ENCODE measurements around the gene PRELP.

Gene PRELP

GRCh38 chr1:203526130-203526529 is 50.5 kb downstream of the PRELP start:
- DNase-seq (ENCODE audit: low spot score) = no peak

- DNase-seq (ENCODE audit: low spot score) = no peak
Observed at GRCh38 chr1:203526572-203526971, 51.0 kb downstream of the PRELP start.

GRCh38 chr1:203527013-203527412 is 51.4 kb downstream of the PRELP start:
- no peak for DNase-seq (ENCODE audit: low spot score)

- no peak for DNase-seq (ENCODE audit: low spot score)
Observed at GRCh38 chr1:203528063-203528462, 52.5 kb downstream of the PRELP start.

- no peak for DNase-seq (ENCODE audit: low spot score)
Observed at GRCh38 chr1:203528976-203529835, 53.6 kb downstream of the PRELP start.

GRCh38 chr1:203531063-203531462 is 55.5 kb downstream of the PRELP start:
- no peak for DNase-seq (ENCODE audit: low spot score)

- no peak for DNase-seq (ENCODE audit: low spot score)
Observed at GRCh38 chr1:203534012-203534411, 58.4 kb downstream of the PRELP start.

- no peak for DNase-seq (ENCODE audit: low spot score)
Observed at GRCh38 chr1:203534526-203534925, 58.9 kb downstream of the PRELP start.

GRCh38 chr1:203536575-203536974 is 61.0 kb downstream of the PRELP start:
- DNase-seq (ENCODE audit: low spot score) = no peak

GRCh38 chr1:203536980-203537455 is 61.4 kb downstream of the PRELP start:
- DNase-seq (ENCODE audit: low spot score) = no peak

- DNase-seq (ENCODE audit: low spot score) = no peak
Observed at GRCh38 chr1:203537806-203538464, 62.3 kb downstream of the PRELP start.

GRCh38 chr1:203538726-203539125 is 63.1 kb downstream of the PRELP start:
- DNase-seq (ENCODE audit: low spot score) = no peak

GRCh38 chr1:203539831-203540546 is 64.4 kb downstream of the PRELP start:
- no peak for DNase-seq (ENCODE audit: low spot score)
